PC-9 (cell line): Measurements from ENCODE around the gene LCP1. TPM values are rescaled to one million over a fixed set of nuclear protein-coding genes. Genes with fewer than 3 reads are reported as not detected.

ENCODE experiments used
- BruUV-seq: library from RNA; stranded (reverse); fragments of 400-500 nt; replicated peaks from 2 replicates; lab custom pipeline; 2021; lab: Mats Ljungman, UMichigan
- CTCF ChIA-PET: fragments of 300-600 bp; sonication (Branson Sonifier 250); formaldehyde crosslinking; loops from one replicate; lab custom pipeline; 2022; ENCODE audit warnings: antibody characterized with exemption; lab: Charles Lee
- POLR2A ChIA-PET: fragments of 300-600 bp; sonication (Branson Sonifier 250); formaldehyde crosslinking; loops from one replicate; lab custom pipeline; 2022; ENCODE audit warnings: antibody characterized with exemption; ENCODE audit not compliant: unreplicated experiment; lab: Charles Lee
- DNase-seq, 2 experiments: peaks; one replicate each; pipeline versions ENCODE4 v3.0.0 to v3.0.0-alpha.2; 2015 to 2022; ENCODE audit warnings: mixed read lengths in 1 of 2
- H2AFZ ChIP-seq: fragments of 200-600 bp; sonication (generic); 2 replicates; pipeline ENCODE4 v1.8.1; 2017; ENCODE audit warnings: antibody characterized with exemption
- H3F3A ChIP-seq: fragments of 200-600 bp; sonication (generic); 2 replicates; pipeline ENCODE4 v1.8.1; 2017; ENCODE audit warnings: antibody characterized with exemption, mild to moderate bottlenecking, low read depth; ENCODE audit not compliant: insufficient read depth
- H3K27ac ChIP-seq: fragments of 200-600 bp; sonication (generic); 2 replicates; pipeline ENCODE4 v1.6.1; 2016; ENCODE audit warnings: mixed run types
- H3K27me3 ChIP-seq: fragments of 200-600 bp; sonication (generic); 2 replicates; pipeline ENCODE4 v1.6.1; 2016; ENCODE audit warnings: low read depth, mixed run types; ENCODE audit not compliant: insufficient read depth
- H3K36me3 ChIP-seq: fragments of 200-600 bp; sonication (generic); 2 replicates; pipeline ENCODE4 v1.6.1; 2016; ENCODE audit warnings: low read depth, mixed run types
- H3K4me1 ChIP-seq: fragments of 200-600 bp; sonication (generic); replicated peaks from 2 replicates; pipeline ENCODE4 v1.6.1; 2016; ENCODE audit warnings: mixed run types; ENCODE audit not compliant: insufficient read depth
- H3K4me2 ChIP-seq: fragments of 200-600 bp; sonication (generic); 2 replicates; pipeline ENCODE4 v1.6.1; 2017; ENCODE audit warnings: mixed run types
- H3K4me3 ChIP-seq: fragments of 200-600 bp; sonication (generic); 2 replicates; pipeline ENCODE4 v1.6.1; 2016; ENCODE audit warnings: mixed run types
- H3K79me2 ChIP-seq: fragments of 200-600 bp; sonication (generic); 2 replicates; pipeline ENCODE4 v1.6.1; 2017; ENCODE audit warnings: low read depth, mixed run types
- H3K9me2 ChIP-seq: fragments of 200-600 bp; sonication (generic); 2 replicates; pipeline ENCODE4 v1.8.1; 2017; ENCODE audit warnings: mild to moderate bottlenecking; ENCODE audit not compliant: insufficient read depth
- H3K9me3 ChIP-seq: fragments of 200-600 bp; sonication (generic); 2 replicates; pipeline ENCODE4 v1.8.1; 2016; ENCODE audit warnings: low read depth; ENCODE audit not compliant: insufficient read depth
- H4K20me1 ChIP-seq: fragments of 200-600 bp; sonication (generic); 2 replicates; pipeline ENCODE4 v1.8.1; 2017; ENCODE audit not compliant: insufficient read depth
- CTCF ChIP-seq: fragments of 200-600 bp; sonication (generic); conservative IDR thresholded peaks from 2 replicates; pipeline ENCODE4 v1.6.1; 2017; ENCODE audit warnings: mixed run types, antibody characterized with exemption, mild to moderate bottlenecking, moderate library complexity
- EZH2 ChIP-seq: fragments of 200-600 bp; sonication (generic); IDR thresholded peaks from 2 replicates; pipeline ENCODE4 v1.8.0; 2017; ENCODE audit warnings: antibody characterized with exemption, low read depth
- intact Hi-C: fragments of 100-400 bp; cut with micrococcal nuclease; formaldehyde crosslinking; loops from one replicate; pipeline ENCODE4 v1.10.0; 2022; ENCODE audit not compliant: unreplicated experiment
- total RNA-seq: library from RNA; stranded (reverse); gene quantifications from 2 replicates; pipeline ENCODE4 v1.2.3, GENCODE V29; 2021

The LCP1 gene
- total RNA-seq, 1 experiment from 2014 or later: 197 TPM

GRCh38 chr13:46154136-46154801, 27.7 kb downstream of the LCP1 start:
- Histone ChIP-seq H4K20me1 (no peaks in the 10 kb centered on the region), H3K4me2 (no peak overlapping the region), H3K9me2 (no peaks in the 10 kb centered on the region), H2AFZ (no peak overlapping the region), H3K79me2 (0 out of 2 replicates have a peak, but pooled peaks cover 5% of the 10 kb centered on the region), H3K4me1 (no peaks in the 10 kb centered on the region), H3F3A (no peaks in the 10 kb centered on the region), H3K27ac (no peak overlapping the region), H3K9me3 (no peaks in the 10 kb centered on the region), H3K4me3 (no peak overlapping the region), H3K27me3 (no peaks in the 10 kb centered on the region), H3K36me3 (peaks cover 56% of the 10 kb centered on the region)
- ChIA-PET CTCF (interaction anchor here (0.6 kb wide), 1 partner anchor 635 kb away, joined by 3 read pairs; no protein-coding TSS in a partner anchor), POLR2A (no interaction called here)
- TF ChIP-seq CTCF (no peak), EZH2 (no peak)
- DNase-seq: no peak
- no TSS peak for BruUV-seq
- intact Hi-C loops: no loop called here

GRCh38 chr13:46152627-46153328, 29.2 kb downstream of the LCP1 start:
- no peak overlapping the region for H3K27ac ChIP-seq
- H3K36me3 ChIP-seq: peaks cover 51% of the 10 kb centered on the region
- no peak overlapping the region for H3K4me3 ChIP-seq
- H3F3A ChIP-seq: no peaks in the 10 kb centered on the region
- H3K9me2 ChIP-seq: no peaks in the 10 kb centered on the region
- H3K27me3 ChIP-seq: no peaks in the 10 kb centered on the region
- no peak overlapping the region for H3K4me2 ChIP-seq
- intact Hi-C loops: no loop called here
- no TSS peak for BruUV-seq
- H3K4me1 ChIP-seq: no peaks in the 10 kb centered on the region
- no peaks in the 10 kb centered on the region for H3K79me2 ChIP-seq
- no peak for DNase-seq
- no peaks in the 10 kb centered on the region for H3K9me3 ChIP-seq
- no peak overlapping the region for H2AFZ ChIP-seq
- ChIA-PET POLR2A (no interaction called here), CTCF (no interaction called here)
- no peaks in the 10 kb centered on the region for H4K20me1 ChIP-seq
- TF ChIP-seq CTCF: no peak
- no peak for TF ChIP-seq EZH2

- H3K4me1 ChIP-seq: no peaks in the 10 kb centered on the region
- no peaks in the 10 kb centered on the region for H3K9me3 ChIP-seq
- no peaks in the 10 kb centered on the region for H3F3A ChIP-seq
- peaks cover 53% of the 10 kb centered on the region for H3K36me3 ChIP-seq
- no peak for DNase-seq
- no peaks in the 10 kb centered on the region for H3K27me3 ChIP-seq
- intact Hi-C loops: no loop called here
- no peaks in the 10 kb centered on the region for H3K79me2 ChIP-seq
- ChIA-PET CTCF (interaction anchor here (0.6 kb wide), 1 partner anchor 9 kb away, joined by 3 read pairs; no protein-coding TSS in a partner anchor), POLR2A (no interaction called here)
- no peak overlapping the region for H2AFZ ChIP-seq
- BruUV-seq: no TSS peak
- H3K27ac ChIP-seq: no peak overlapping the region
- H3K4me2 ChIP-seq: no peak overlapping the region
- no peaks in the 10 kb centered on the region for H3K9me2 ChIP-seq
- TF ChIP-seq CTCF: no peak
- no peak for TF ChIP-seq EZH2
- H3K4me3 ChIP-seq: no peak overlapping the region
- H4K20me1 ChIP-seq: no peaks in the 10 kb centered on the region
Observed at GRCh38 chr13:46150134-46150693, 31.8 kb downstream of the LCP1 start.
